WTC11 (cell line): Measurements from ENCODE around the gene RNASEL. TPM values are rescaled to one million over a fixed set of nuclear protein-coding genes. Genes with fewer than 3 reads are reported as not detected.

Experiments used
- ATAC-seq: fragments of 200-7000 bp; cut with Tn5 transposase; 2 replicates; pipeline ENCODE4 v1.10.0; 2021; ENCODE audit warnings: mild to moderate bottlenecking, moderate library complexity
- CTCF ChIA-PET: fragments of 300-600 bp; sonication (Branson Sonifier 250); formaldehyde crosslinking; loops from one replicate; lab custom pipeline; 2021; ENCODE audit warnings: antibody characterized with exemption; lab: Charles Lee
- POLR2A ChIA-PET: fragments of 350-600 bp; sonication (Branson Sonifier 250); formaldehyde crosslinking; loops from one replicate; lab custom pipeline; 2021; ENCODE audit warnings: antibody characterized with exemption; lab: Charles Lee
- DNase-seq: peaks from one replicate; pipeline ENCODE4 v3.0.0; 2021; ENCODE audit warnings: low spot score
- H3K27ac Mint-ChIP-seq: 2 replicates; pipeline ENCODE4 v1.8.0; 2021; ENCODE audit warnings: mixed read lengths
- H3K27me3 Mint-ChIP-seq: 2 replicates; pipeline ENCODE4 v1.8.0; 2021; ENCODE audit warnings: low read depth, mild to moderate bottlenecking, moderate library complexity, mixed read lengths
- H3K36me3 Mint-ChIP-seq: 2 replicates; pipeline ENCODE4 v1.8.0; 2021; ENCODE audit warnings: mixed read lengths
- H3K4me1 Mint-ChIP-seq: 2 replicates; pipeline ENCODE4 v1.8.0; 2022; ENCODE audit warnings: mixed read lengths
- H3K4me3 Mint-ChIP-seq: 2 replicates; pipeline ENCODE4 v1.8.0; 2021; ENCODE audit warnings: mild to moderate bottlenecking, moderate library complexity, mixed read lengths
- H3K9me3 Mint-ChIP-seq: 2 replicates; pipeline ENCODE4 v1.8.0; 2021; ENCODE audit warnings: mixed read lengths
- E2F4 ChIP-seq: sonication (generic); formaldehyde crosslinking; IDR thresholded peaks from 2 replicates; pipeline ENCODE4 v1.8.1; 2022; ENCODE audit warnings: low read depth, mild to moderate bottlenecking, moderate library complexity, missing genetic modification reagents, borderline replicate concordance
- ETV6 ChIP-seq: sonication (generic); formaldehyde crosslinking; IDR thresholded peaks from 2 replicates; pipeline ENCODE4 v1.8.1; 2022; ENCODE audit warnings: mild to moderate bottlenecking, missing genetic modification reagents
- FOXK1 ChIP-seq: sonication (generic); formaldehyde crosslinking; IDR thresholded peaks from 2 replicates; pipeline ENCODE4 v1.8.0; 2022; ENCODE audit warnings: mild to moderate bottlenecking, moderate library complexity, missing genetic modification reagents
- FOXP1 ChIP-seq: sonication (generic); formaldehyde crosslinking; IDR thresholded peaks from 2 replicates; pipeline ENCODE4 v1.8.0; 2022; ENCODE audit warnings: missing genetic modification reagents, mild to moderate bottlenecking, moderate library complexity, borderline replicate concordance
- HMGA2 ChIP-seq: fragments of 250-450 bp; sonication (Bioruptor Pico); IDR thresholded peaks from 2 replicates; pipeline ENCODE4 v1.4.0; 2021; ENCODE audit warnings: mild to moderate bottlenecking, moderate library complexity
- HMGXB4 ChIP-seq: sonication (generic); formaldehyde crosslinking; IDR thresholded peaks from 2 replicates; pipeline ENCODE4 v1.8.1; 2023; ENCODE audit warnings: mild to moderate bottlenecking, moderate library complexity, missing genetic modification reagents
- MAX ChIP-seq: sonication (generic); formaldehyde crosslinking; IDR thresholded peaks from 2 replicates; pipeline ENCODE4 v1.8.0; 2022; ENCODE audit warnings: mild to moderate bottlenecking, missing genetic modification reagents
- MYBL2 ChIP-seq: sonication (generic); formaldehyde crosslinking; IDR thresholded peaks from 2 replicates; pipeline ENCODE4 v1.8.1; 2023; ENCODE audit warnings: mild to moderate bottlenecking, moderate library complexity, missing genetic modification reagents
- NFE2L1 ChIP-seq: sonication (generic); formaldehyde crosslinking; IDR thresholded peaks from 2 replicates; pipeline ENCODE4 v1.8.1; 2023; ENCODE audit warnings: missing genetic modification reagents
- NR2C2 ChIP-seq: sonication (generic); formaldehyde crosslinking; IDR thresholded peaks from 2 replicates; pipeline ENCODE4 v1.8.0; 2022; ENCODE audit warnings: mild to moderate bottlenecking, missing genetic modification reagents
- PRRX2 ChIP-seq: fragments of 250-450 bp; sonication (Bioruptor Pico); IDR thresholded peaks from 2 replicates; pipeline ENCODE4 v1.8.0; 2021; ENCODE audit warnings: mild to moderate bottlenecking
- RORB ChIP-seq: fragments of 250-450 bp; sonication (Bioruptor Pico); IDR thresholded peaks from 2 replicates; pipeline ENCODE4 v1.9.0; 2021; ENCODE audit warnings: mild to moderate bottlenecking
- TEAD1 ChIP-seq: sonication (generic); formaldehyde crosslinking; IDR thresholded peaks from 2 replicates; pipeline ENCODE4 v1.8.0; 2022; ENCODE audit warnings: mild to moderate bottlenecking, missing genetic modification reagents
- TEAD4 ChIP-seq: sonication (generic); formaldehyde crosslinking; IDR thresholded peaks from 2 replicates; pipeline ENCODE4 v1.8.0; 2022; ENCODE audit warnings: mild to moderate bottlenecking, missing genetic modification reagents
- ZBTB21 ChIP-seq: sonication (generic); formaldehyde crosslinking; IDR thresholded peaks from 2 replicates; pipeline ENCODE4 v1.8.1; 2023; ENCODE audit warnings: mild to moderate bottlenecking, missing genetic modification reagents, borderline replicate concordance
- total RNA-seq: library from RNA; stranded (reverse); gene quantifications from 3 replicates; pipeline ENCODE4 v1.2.3, GENCODE V29; 2021
- TF ChIP-seq, protein P1 (sequence below): fragments of 250-450 bp; sonication (Bioruptor Pico); IDR thresholded peaks from 2 replicates; pipeline ENCODE4 v1.9.0; 2021; ENCODE audit warnings: mild to moderate bottlenecking, borderline replicate concordance
- TF ChIP-seq, protein P2 (sequence below): sonication (generic); formaldehyde crosslinking; IDR thresholded peaks from 2 replicates; pipeline ENCODE4 v1.8.0; 2023; ENCODE audit warnings: missing genetic modification reagents, mild to moderate bottlenecking, borderline replicate concordance

Gene RNASEL
- total RNA-seq, 1 experiment from 2014 or later: 0.77 TPM

DNA sequence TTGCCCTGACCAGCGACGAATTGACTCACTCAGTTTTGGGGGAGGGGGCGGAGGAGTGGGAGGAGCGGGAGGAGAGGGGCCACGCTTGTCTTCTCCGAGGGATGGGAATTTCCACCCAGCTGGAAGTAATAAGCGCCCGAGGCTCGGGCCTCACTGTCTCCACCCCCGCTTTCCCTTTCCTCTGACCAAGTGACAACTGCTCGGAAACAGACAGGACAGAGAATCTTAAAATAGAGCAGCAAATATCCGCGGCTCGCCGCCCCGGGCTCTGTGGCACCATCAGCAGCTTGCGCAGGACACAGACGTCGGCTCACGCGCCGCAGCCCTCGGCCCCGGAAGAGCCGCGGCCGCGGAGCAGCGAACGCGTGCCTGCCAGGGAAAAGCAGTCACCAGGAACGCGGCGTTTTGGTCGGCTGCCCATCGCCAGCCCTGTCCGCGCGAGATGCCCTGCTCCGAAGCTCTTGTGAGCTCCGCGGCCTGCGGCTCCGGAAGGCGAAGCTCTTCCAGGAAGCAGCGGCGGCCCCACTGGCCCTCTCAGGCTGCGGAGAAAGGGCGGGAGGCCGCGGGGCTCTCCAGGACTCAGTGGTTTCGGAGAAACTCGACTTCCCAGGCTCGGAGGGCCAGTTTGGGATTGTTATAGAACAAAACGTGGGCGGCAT lies 25.9 kb upstream of the RNASEL start (continued):
- TF ChIP-seq, protein P1, sequence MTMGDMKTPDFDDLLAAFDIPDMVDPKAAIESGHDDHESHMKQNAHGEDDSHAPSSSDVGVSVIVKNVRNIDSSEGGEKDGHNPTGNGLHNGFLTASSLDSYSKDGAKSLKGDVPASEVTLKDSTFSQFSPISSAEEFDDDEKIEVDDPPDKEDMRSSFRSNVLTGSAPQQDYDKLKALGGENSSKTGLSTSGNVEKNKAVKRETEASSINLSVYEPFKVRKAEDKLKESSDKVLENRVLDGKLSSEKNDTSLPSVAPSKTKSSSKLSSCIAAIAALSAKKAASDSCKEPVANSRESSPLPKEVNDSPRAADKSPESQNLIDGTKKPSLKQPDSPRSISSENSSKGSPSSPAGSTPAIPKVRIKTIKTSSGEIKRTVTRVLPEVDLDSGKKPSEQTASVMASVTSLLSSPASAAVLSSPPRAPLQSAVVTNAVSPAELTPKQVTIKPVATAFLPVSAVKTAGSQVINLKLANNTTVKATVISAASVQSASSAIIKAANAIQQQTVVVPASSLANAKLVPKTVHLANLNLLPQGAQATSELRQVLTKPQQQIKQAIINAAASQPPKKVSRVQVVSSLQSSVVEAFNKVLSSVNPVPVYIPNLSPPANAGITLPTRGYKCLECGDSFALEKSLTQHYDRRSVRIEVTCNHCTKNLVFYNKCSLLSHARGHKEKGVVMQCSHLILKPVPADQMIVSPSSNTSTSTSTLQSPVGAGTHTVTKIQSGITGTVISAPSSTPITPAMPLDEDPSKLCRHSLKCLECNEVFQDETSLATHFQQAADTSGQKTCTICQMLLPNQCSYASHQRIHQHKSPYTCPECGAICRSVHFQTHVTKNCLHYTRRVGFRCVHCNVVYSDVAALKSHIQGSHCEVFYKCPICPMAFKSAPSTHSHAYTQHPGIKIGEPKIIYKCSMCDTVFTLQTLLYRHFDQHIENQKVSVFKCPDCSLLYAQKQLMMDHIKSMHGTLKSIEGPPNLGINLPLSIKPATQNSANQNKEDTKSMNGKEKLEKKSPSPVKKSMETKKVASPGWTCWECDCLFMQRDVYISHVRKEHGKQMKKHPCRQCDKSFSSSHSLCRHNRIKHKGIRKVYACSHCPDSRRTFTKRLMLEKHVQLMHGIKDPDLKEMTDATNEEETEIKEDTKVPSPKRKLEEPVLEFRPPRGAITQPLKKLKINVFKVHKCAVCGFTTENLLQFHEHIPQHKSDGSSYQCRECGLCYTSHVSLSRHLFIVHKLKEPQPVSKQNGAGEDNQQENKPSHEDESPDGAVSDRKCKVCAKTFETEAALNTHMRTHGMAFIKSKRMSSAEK (CRISPR knock-in tag): no peak
- TF ChIP-seq MAX (CRISPR knock-in tag): peak; percentile 61; the same call in 1 of the 2 replicates
- TF ChIP-seq NR2C2: no peak
- TF ChIP-seq ETV6 (CRISPR knock-in tag): no peak
- 0 out of 2 replicates have a peak, but pooled peaks have one; percentile 27 for TF ChIP-seq TEAD4
- TF ChIP-seq HMGXB4: peak; percentile 30; the same call in 1 of the 2 replicates
- TF ChIP-seq PRRX2 (CRISPR knock-in tag): no peak
- TF ChIP-seq NFE2L1: no peak

GRCh38 chr1:182611787-182612186 lies 22.7 kb upstream of the RNASEL start:
- TF ChIP-seq FOXP1 (CRISPR knock-in tag) (0 out of 2 replicates have a peak, but pooled peaks have one; percentile 16), FOXK1 (CRISPR knock-in tag) (0 out of 2 replicates have a peak, but pooled peaks have one; percentile 43), RORB (CRISPR knock-in tag) (no peak), TEAD1 (0 out of 2 replicates have a peak, but pooled peaks have one; percentile 30), MAX (CRISPR knock-in tag) (peak; percentile 33; the same call in 1 of the 2 replicates)
- TF ChIP-seq, all 79 proteins: peak for 4
- H3K27me3 Mint-ChIP-seq: peaks cover 65% of the 10 kb centered on the region
- peak; percentile 60 for DNase-seq
- no peaks in the 10 kb centered on the region for H3K36me3 Mint-ChIP-seq
- ChIA-PET CTCF (interaction anchor here (0.8 to 6.3 kb wide), 12 partner anchors 8 to 175 kb away, joined by 3 to 84 read pairs (median 7); no protein-coding TSS in a partner anchor), POLR2A (interaction anchor here (0.8 to 1.0 kb wide), 3 partner anchors 9 to 171 kb away, joined by 3 to 4 read pairs (median 3); no protein-coding TSS in a partner anchor)
- H3K9me3 Mint-ChIP-seq: no peaks in the 10 kb centered on the region
- peaks cover 61% of the 10 kb centered on the region for H3K4me1 Mint-ChIP-seq
- peak; percentile 35 for ATAC-seq
- no peak overlapping the region for H3K27ac Mint-ChIP-seq
- no peak overlapping the region for H3K4me3 Mint-ChIP-seq

- no peak for ATAC-seq
- DNase-seq: no peak
- H3K4me1 Mint-ChIP-seq: peaks cover 57% of the 10 kb centered on the region
- peaks cover 70% of the 10 kb centered on the region for H3K27me3 Mint-ChIP-seq
- no peaks in the 10 kb centered on the region for H3K9me3 Mint-ChIP-seq
- ChIA-PET POLR2A (interaction anchor here (0.8 to 0.9 kb wide), 2 partner anchors 55 to 172 kb away, joined by 3 read pairs; no protein-coding TSS in a partner anchor), CTCF (interaction anchor here (1.0 to 6.3 kb wide), 9 partner anchors 8 to 175 kb away, joined by 3 to 84 read pairs (median 9); no protein-coding TSS in a partner anchor)
- H3K4me3 Mint-ChIP-seq: no peak overlapping the region
- H3K27ac Mint-ChIP-seq: no peak overlapping the region
- no peaks in the 10 kb centered on the region for H3K36me3 Mint-ChIP-seq
- no peak for TF ChIP-seq HMGXB4
- TF ChIP-seq ZBTB21 (CRISPR knock-in tag): no peak
- no peak for TF ChIP-seq TEAD1
- no peak for TF ChIP-seq HMGA2 (CRISPR knock-in tag)
- no peak for TF ChIP-seq E2F4 (CRISPR knock-in tag)
- TF ChIP-seq NR2C2: no peak
- TF ChIP-seq MYBL2 (CRISPR knock-in tag): no peak
- TF ChIP-seq, protein P2, sequence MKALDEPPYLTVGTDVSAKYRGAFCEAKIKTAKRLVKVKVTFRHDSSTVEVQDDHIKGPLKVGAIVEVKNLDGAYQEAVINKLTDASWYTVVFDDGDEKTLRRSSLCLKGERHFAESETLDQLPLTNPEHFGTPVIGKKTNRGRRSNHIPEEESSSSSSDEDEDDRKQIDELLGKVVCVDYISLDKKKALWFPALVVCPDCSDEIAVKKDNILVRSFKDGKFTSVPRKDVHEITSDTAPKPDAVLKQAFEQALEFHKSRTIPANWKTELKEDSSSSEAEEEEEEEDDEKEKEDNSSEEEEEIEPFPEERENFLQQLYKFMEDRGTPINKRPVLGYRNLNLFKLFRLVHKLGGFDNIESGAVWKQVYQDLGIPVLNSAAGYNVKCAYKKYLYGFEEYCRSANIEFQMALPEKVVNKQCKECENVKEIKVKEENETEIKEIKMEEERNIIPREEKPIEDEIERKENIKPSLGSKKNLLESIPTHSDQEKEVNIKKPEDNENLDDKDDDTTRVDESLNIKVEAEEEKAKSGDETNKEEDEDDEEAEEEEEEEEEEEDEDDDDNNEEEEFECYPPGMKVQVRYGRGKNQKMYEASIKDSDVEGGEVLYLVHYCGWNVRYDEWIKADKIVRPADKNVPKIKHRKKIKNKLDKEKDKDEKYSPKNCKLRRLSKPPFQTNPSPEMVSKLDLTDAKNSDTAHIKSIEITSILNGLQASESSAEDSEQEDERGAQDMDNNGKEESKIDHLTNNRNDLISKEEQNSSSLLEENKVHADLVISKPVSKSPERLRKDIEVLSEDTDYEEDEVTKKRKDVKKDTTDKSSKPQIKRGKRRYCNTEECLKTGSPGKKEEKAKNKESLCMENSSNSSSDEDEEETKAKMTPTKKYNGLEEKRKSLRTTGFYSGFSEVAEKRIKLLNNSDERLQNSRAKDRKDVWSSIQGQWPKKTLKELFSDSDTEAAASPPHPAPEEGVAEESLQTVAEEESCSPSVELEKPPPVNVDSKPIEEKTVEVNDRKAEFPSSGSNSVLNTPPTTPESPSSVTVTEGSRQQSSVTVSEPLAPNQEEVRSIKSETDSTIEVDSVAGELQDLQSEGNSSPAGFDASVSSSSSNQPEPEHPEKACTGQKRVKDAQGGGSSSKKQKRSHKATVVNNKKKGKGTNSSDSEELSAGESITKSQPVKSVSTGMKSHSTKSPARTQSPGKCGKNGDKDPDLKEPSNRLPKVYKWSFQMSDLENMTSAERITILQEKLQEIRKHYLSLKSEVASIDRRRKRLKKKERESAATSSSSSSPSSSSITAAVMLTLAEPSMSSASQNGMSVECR: no peak
These were observed 22.3 kb upstream of the RNASEL start for GRCh38 chr1:182611326-182611725.
